Astrocyte (in vitro differentiated cells and primary cell): ENCODE data around the gene ATXN1.

Source experiments
- EZH2 ChIP-seq: IDR thresholded peaks from 2 replicates; pipeline ENCODE4 v1.6.1; 2012; ENCODE audit warnings: mild to moderate bottlenecking, low read length, inconsistent platforms; ENCODE audit not compliant: insufficient read depth
- TF ChIP-seq, protein P1 (sequence below): IDR thresholded peaks from 2 replicates; pipeline ENCODE4 v1.5.1; 2011; ENCODE audit warnings: low read depth, mild to moderate bottlenecking, inconsistent platforms, low read length, moderate library complexity; ENCODE audit not compliant: insufficient read depth

- TF ChIP-seq, protein P1, sequence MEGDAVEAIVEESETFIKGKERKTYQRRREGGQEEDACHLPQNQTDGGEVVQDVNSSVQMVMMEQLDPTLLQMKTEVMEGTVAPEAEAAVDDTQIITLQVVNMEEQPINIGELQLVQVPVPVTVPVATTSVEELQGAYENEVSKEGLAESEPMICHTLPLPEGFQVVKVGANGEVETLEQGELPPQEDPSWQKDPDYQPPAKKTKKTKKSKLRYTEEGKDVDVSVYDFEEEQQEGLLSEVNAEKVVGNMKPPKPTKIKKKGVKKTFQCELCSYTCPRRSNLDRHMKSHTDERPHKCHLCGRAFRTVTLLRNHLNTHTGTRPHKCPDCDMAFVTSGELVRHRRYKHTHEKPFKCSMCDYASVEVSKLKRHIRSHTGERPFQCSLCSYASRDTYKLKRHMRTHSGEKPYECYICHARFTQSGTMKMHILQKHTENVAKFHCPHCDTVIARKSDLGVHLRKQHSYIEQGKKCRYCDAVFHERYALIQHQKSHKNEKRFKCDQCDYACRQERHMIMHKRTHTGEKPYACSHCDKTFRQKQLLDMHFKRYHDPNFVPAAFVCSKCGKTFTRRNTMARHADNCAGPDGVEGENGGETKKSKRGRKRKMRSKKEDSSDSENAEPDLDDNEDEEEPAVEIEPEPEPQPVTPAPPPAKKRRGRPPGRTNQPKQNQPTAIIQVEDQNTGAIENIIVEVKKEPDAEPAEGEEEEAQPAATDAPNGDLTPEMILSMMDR = no peak
- no peak for TF ChIP-seq EZH2
These were observed 324.2 kb downstream of the ATXN1 start for GRCh38 chr6:16437095-16437494.
